GM19193 (cell line): ENCODE data around the gene GUCA2B.

Experiments
- POLR2A ChIP-seq: IDR thresholded peaks from 4 replicates; pipeline ENCODE4 v1.6.1; 2011; ENCODE audit not compliant: insufficient read depth, insufficient read length; ENCODE audit errors: extremely low read depth

GUCA2B gene

DNA sequence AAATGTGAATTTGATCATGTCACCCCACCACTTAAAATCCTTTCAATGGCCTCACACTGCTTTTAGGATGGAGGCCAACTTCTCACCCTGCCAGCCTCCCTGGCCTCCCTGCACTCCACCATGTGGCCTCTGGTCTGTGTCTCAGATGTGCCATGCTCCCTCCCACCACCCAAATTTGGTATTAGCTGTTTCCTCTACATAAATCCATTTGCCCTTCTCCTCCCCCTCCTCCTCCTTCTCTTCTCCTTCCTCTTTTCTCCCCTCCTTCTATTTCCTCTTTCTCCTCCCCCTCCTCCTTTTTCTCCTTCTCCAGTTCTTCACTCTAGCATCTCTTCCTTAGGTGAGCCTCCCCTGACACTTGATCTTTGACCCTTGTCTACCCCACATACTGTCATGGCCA, 16.7 kb upstream of the GUCA2B start:
- no peak for TF ChIP-seq POLR2A

DNA sequence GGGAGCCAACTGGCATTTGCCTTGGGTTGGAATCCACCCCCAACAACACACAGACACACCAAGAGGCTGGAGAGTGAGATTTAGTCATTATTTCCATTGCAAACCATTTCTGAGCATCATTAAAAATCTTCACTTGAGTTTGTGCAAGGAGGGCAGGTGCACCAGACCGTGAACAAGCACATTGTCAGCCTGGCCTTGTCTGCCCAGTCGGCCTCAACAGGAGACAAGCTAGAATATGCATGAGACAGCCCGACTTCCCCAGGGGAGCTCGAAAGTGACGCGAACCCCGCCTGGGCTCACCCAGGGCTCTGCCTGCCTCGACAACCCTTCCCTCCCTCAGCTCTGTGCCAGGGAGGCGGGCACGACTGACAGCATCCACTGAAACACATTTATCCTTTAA, 15.4 kb upstream of the GUCA2B start:
- TF ChIP-seq POLR2A: no peak

GRCh38 chr1:42138586-42138985, 14.6 kb upstream of the GUCA2B start:
- TF ChIP-seq POLR2A: no peak

DNA sequence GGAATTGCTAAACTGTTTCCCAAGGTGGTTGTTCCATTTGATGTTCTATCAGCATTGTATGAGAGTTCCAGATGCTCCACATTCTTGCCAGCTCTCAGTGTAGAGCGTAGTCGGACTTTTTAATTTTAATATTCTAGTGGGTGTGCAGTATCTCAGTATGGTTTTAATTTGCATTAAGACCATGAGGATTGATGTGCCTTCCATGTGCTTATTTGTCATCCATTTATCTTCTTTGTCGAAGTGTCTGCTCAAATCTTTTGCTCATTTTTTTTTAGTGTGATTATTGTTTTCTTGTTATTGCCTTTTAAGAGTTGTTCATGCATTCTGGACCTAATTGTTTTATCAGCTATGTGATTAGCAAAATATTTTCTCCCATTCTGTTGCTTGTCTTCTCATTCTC, 13.8 kb upstream of the GUCA2B start:
- TF ChIP-seq POLR2A: no peak

GRCh38 chr1:42140191-42140590, 13.0 kb upstream of the GUCA2B start:
- TF ChIP-seq POLR2A: no peak

DNA sequence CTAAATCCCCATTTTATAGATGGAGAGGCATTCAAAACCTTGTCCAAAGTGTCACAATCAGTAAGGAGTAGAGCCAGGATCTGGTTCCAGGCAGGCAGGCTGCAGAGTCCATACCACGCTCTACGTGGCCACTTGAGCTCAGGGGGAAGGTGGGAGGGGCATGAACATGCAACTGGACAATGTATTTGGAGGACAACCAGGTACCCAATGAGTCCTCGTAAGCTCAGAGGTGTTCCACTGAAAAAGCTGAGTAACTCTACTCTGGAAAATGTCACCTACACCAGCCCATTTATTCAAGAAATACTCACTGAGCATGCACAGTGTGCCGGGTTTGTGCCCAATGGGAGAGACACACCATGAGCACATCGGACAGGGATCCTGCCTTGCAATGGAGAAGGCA, 11.2 kb upstream of the GUCA2B start:
- no peak for TF ChIP-seq POLR2A

DNA sequence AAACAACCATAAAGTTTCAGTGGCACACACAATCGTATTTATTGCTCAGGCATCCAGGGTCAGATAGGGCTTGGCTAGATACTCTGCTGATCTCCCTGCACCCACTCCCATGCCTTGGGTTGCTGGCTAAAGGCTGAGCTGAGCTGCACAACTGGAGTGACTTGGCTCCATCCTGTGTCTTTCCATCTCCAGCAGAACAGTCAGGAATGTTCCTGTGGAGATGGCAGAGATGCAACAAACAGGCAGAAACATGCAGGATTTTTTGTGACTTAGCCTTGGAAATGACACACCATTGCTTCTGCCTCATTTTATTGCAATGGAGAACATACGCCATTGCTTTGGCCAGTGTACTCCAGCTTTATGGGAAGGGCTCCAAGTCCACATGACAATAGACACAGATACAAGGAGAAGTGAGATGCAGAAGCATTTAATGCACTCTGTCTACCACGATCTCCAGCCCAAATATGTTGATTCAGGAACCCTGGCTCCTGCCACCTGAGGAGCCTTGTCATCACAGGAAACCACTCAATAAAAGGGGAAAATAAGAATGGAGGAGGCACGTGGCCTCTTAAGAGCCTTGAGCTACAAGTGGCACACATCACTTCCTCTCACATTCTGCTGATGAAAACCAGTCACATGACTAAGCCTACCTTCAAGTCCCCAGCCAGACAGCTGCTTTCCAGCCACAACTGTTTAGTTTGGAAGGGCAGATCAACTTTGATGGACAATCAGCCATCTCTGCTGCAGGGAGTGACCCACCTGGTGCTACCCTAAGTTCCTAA, 10.1 kb upstream of the GUCA2B start:
- TF ChIP-seq POLR2A: no peak

- TF ChIP-seq POLR2A: no peak
These were observed 9.1 kb upstream of the GUCA2B start for GRCh38 chr1:42143896-42144710.

DNA sequence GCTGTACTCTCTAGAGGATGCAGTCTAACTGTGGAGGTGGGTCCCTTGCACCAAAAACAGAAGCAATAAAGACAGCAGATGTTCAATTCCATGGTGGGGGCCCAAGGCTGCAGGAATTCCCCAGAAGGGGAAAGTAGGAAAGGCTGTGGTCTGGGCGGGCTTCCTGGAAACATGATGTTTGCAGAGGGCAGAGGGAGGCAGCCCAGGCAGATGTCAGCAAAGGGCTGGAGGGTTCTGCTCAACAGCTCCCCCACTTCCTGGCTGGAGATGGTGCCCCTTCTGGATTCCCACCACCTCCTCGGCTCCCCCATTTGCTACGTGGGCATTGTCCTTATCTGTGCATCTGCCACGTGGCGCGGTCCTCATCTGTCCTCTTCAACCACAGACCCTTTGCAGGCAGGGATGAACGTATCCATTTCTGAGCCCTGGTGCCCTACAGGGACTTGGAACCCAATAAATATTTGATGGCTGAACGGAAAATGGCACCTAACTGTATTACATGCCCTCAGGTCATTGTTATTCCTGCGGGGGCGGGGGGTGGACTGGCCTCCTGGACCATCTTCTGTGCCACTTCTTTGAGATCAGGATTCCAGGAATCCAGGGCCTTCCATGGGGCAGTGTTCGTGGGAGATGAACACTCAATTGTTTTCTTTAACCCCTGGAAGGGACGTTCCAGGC, 8.4 kb upstream of the GUCA2B start:
- TF ChIP-seq POLR2A: no peak

GRCh38 chr1:42145389-42145716, 7.9 kb upstream of the GUCA2B start:
- no peak for TF ChIP-seq POLR2A

GRCh38 chr1:42145764-42146625, 7.2 kb upstream of the GUCA2B start:
- TF ChIP-seq POLR2A: no peak

DNA sequence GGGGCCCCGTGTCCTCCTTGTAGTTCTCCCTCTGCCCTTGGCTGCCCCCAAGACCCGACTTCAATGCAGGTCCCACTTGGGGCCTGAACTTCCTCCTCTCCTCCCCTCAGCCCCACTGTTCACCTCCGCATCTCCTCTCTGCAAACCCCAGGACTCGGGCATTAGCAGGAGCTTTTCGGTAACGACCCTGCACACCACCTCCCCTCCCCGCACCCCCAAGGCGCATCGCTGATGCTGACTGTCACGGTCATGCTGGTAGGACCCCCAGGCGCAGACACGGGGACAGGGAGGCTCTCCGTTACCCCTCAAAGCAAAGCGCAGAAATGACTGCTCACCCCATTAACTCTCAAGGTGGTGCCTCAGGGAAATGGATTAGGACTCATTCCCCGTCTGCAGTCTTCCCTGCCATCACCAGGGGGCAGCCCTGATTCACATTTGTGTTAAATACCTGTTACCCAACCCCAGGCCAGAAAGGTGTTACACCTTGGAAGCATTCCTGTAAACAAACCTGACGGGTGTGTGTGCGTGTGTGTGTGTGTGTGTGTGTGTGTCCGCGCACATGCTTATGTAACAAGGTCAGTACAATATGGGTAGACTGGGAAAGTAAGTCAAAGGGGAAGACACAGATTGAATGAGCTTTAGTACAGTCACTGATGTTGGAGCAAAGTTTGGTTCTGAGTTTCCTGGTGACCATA, 6.4 kb upstream of the GUCA2B start:
- no peak for TF ChIP-seq POLR2A

DNA sequence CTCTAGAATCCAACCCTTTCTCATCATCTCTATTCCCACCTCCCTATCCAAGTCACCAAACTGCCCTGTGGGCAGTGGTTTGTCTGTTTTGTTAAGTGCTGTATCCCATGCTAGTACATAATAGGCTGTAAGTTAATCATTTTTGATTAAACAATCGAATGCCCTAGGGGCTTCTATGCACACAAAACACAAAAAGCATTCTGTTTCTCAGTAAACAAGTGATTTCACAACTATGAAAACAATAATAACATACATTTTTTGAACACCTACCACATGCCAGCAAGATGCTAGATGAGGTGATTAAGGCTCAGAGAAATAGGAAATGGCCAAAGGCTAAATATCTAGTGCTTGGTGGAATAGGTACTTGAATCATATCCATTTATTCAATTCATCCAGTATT, 5.0 kb upstream of the GUCA2B start:
- no peak for TF ChIP-seq POLR2A

GRCh38 chr1:42150651-42151050, 2.6 kb upstream of the GUCA2B start:
- TF ChIP-seq POLR2A: no peak
